Measurements from ENCODE around the gene SACM1L.

The SACM1L gene

GRCh38 chr3:45792516-45793172 lies 103.4 kb downstream of the SACM1L start:
- Mint-ChIP-seq H3K27me3 (peaks cover 42% of the 10 kb centered on the region), H3K4me1 (ENCODE audit: low read depth) (peaks cover 16% of the 10 kb centered on the region), H3K4me3 (no peak overlapping the region), H3K9me3 (no peaks in the 10 kb centered on the region), H3K27ac (no peak overlapping the region), H3K36me3 (ENCODE audit: low read depth) (no peaks in the 10 kb centered on the region)
- intact Hi-C loops (cut with micrococcal nuclease) = no loop called here

GRCh38 chr3:45793482-45794176 lies 104.4 kb downstream of the SACM1L start:
- no peaks in the 10 kb centered on the region for H3K36me3 Mint-ChIP-seq (ENCODE audit: low read depth)
- no peak overlapping the region for H3K4me3 Mint-ChIP-seq
- H3K27me3 Mint-ChIP-seq = peaks cover 52% of the 10 kb centered on the region
- H3K27ac Mint-ChIP-seq = no peak overlapping the region
- H3K4me1 Mint-ChIP-seq (ENCODE audit: low read depth) = peaks cover 16% of the 10 kb centered on the region
- no peaks in the 10 kb centered on the region for H3K9me3 Mint-ChIP-seq
- intact Hi-C loops (cut with micrococcal nuclease) = no loop called here

- intact Hi-C loops (cut with micrococcal nuclease) = no loop called here
- no peak overlapping the region for H3K27ac Mint-ChIP-seq
- H3K36me3 Mint-ChIP-seq (ENCODE audit: low read depth) = no peaks in the 10 kb centered on the region
- H3K4me3 Mint-ChIP-seq = no peak overlapping the region
- H3K9me3 Mint-ChIP-seq = no peaks in the 10 kb centered on the region
- H3K27me3 Mint-ChIP-seq = peaks cover 57% of the 10 kb centered on the region
- peaks cover 16% of the 10 kb centered on the region for H3K4me1 Mint-ChIP-seq (ENCODE audit: low read depth)
Observed at GRCh38 chr3:45794177-45794560, 105.0 kb downstream of the SACM1L start.

- Mint-ChIP-seq H3K4me3 (no peak overlapping the region), H3K4me1 (ENCODE audit: low read depth) (peaks cover 16% of the 10 kb centered on the region), H3K27me3 (peaks cover 62% of the 10 kb centered on the region), H3K9me3 (no peaks in the 10 kb centered on the region), H3K36me3 (ENCODE audit: low read depth) (no peaks in the 10 kb centered on the region), H3K27ac (no peak overlapping the region)
- intact Hi-C loops (cut with micrococcal nuclease) = no loop called here
Observed at GRCh38 chr3:45794660-45795059, 105.5 kb downstream of the SACM1L start.

Data from dendritic cell treated with granulocyte-macrophage colony-stimulating factor and Interleukin-4, amounts not matched to agents 40 ng/mL and 50 ng/mL, for 4 days (primary cell).